ENCODE data around the gene ANXA11.

- TF ChIP-seq CTCF (IDR thresholded peaks at IDR 0.05; ENCODE audit: borderline replicate concordance, extremely low read depth, low read length, poor library complexity, severe bottlenecking) (no peak), EZH2 (IDR thresholded peaks at IDR 0.05; ENCODE audit: borderline replicate concordance, low read depth, low read length, severe bottlenecking) (no peak)
Observed at GRCh38 chr10:80163741-80164341, 41.5 kb downstream of the ANXA11 start.

All from DND-41 (cell line).